Liver (tissue), 9 donors: ENCODE data around the gene NPL. TPM values are rescaled to one million over a fixed set of nuclear protein-coding genes. Genes with fewer than 3 reads are reported as not detected.
A peak's percentile ranks its signal among the peaks of the same experiment; 100 is the strongest.

ENCODE experiments used
- DNase-seq: peaks from one replicate; pipeline ENCODE4 v3.0.0-alpha.2; 2017; ENCODE audit warnings: low spot score
- H3K27ac ChIP-seq, 2 donors: one replicate each; pipeline ENCODE4 v1.7.0; 2013; ENCODE audit warnings: inconsistent platforms in 2 of 2, low read length in 2 of 2, control low read depth in 1 of 2, low read depth in 1 of 2, mild to moderate bottlenecking in 1 of 2
- H3K27me3 ChIP-seq, 4 donors: one replicate each; pipeline versions ENCODE4 v1.6.1 to v1.7.0; 2013; ENCODE audit warnings: low read length in 3 of 4, inconsistent platforms in 1 of 4, mild to moderate bottlenecking in 1 of 4, moderate library complexity in 1 of 4; ENCODE audit not compliant: control insufficient read depth in 4 of 4, insufficient read depth in 4 of 4
- H3K36me3 ChIP-seq, 4 donors: one replicate each; pipeline versions ENCODE4 v1.6.1 to v1.7.0; 2013; ENCODE audit warnings: low read length in 3 of 4, mild to moderate bottlenecking in 3 of 4, low read depth in 1 of 4, moderate library complexity in 1 of 4; ENCODE audit not compliant: control insufficient read depth in 4 of 4, insufficient read depth in 3 of 4
- H3K4me1 ChIP-seq, 4 donors: one replicate each; pipeline versions ENCODE4 v1.6.1 to v1.7.0; 2013; ENCODE audit warnings: low read length in 3 of 4, mild to moderate bottlenecking in 3 of 4, moderate library complexity in 1 of 4; ENCODE audit not compliant: control insufficient read depth in 4 of 4, insufficient read depth in 4 of 4
- H3K4me3 ChIP-seq, 3 donors: one replicate each; pipeline versions ENCODE4 v1.6.1 to v1.7.0; 2013; ENCODE audit warnings: low read length in 3 of 3, control low read depth in 1 of 3, low read depth in 1 of 3, mild to moderate bottlenecking in 1 of 3
- H3K9ac ChIP-seq, 2 donors: one replicate each; pipeline ENCODE4 v1.7.0; 2013; ENCODE audit warnings: low read length in 2 of 2, mild to moderate bottlenecking in 2 of 2, moderate library complexity in 2 of 2, control low read depth in 1 of 2, low read depth in 1 of 2
- H3K9me3 ChIP-seq, 4 donors: one replicate each; pipeline versions ENCODE4 v1.6.1 to v1.7.0; 2013; ENCODE audit warnings: low read length in 3 of 4; ENCODE audit not compliant: control insufficient read depth in 4 of 4
- EGR1 ChIP-seq, 2 donors: IDR thresholded peaks; 2 replicates each; pipeline ENCODE4 v1.6.1; 2016 to 2018; ENCODE audit warnings: antibody characterized with exemption in 2 of 2, low read depth in 2 of 2
- FOXA1 ChIP-seq: IDR thresholded peaks from 2 replicates; pipeline ENCODE4 v1.6.1; 2016; ENCODE audit warnings: antibody characterized with exemption
- FOXA2 ChIP-seq: IDR thresholded peaks from 2 replicates; pipeline ENCODE4 v1.6.1; 2016; ENCODE audit warnings: antibody characterized with exemption
- HNF4A ChIP-seq, 2 donors: conservative IDR thresholded peaks; 2 replicates each; pipeline ENCODE4 v1.6.1; 2016; ENCODE audit warnings: antibody characterized with exemption in 2 of 2, mild to moderate bottlenecking in 2 of 2
- RAD21 ChIP-seq, 2 donors: IDR thresholded peaks; 2 replicates each; pipeline ENCODE4 v1.6.1; 2016; ENCODE audit warnings: antibody characterized with exemption in 2 of 2, mild to moderate bottlenecking in 2 of 2
- REST ChIP-seq: IDR thresholded peaks from 2 replicates; pipeline ENCODE4 v1.6.1; 2016; ENCODE audit warnings: antibody characterized with exemption, mild to moderate bottlenecking
- TAF1 ChIP-seq: conservative IDR thresholded peaks from 2 replicates; pipeline ENCODE4 v1.6.1; 2016; ENCODE audit warnings: antibody characterized with exemption, mild to moderate bottlenecking
- YY1 ChIP-seq: IDR thresholded peaks from 2 replicates; pipeline ENCODE4 v1.6.1; 2016; ENCODE audit warnings: antibody characterized with exemption, mild to moderate bottlenecking
- ZBTB33 ChIP-seq: IDR thresholded peaks from 2 replicates; pipeline ENCODE4 v1.6.1; 2016; ENCODE audit warnings: antibody characterized with exemption
- WGBS: extraction: QIAGEN DNeasy Blood & Tissue Kit; methylation state at CpG from one replicate; pipeline ENCODE4 v1.1.7; 2013; 5-methylcytosine and 5-hydroxymethylcytosine counted together
- polyA plus RNA-seq, 2 donors: library from polyadenylated mRNA; stranded (reverse) in 1 of 2; unstranded in 1 of 2; fragments of 200-250 nt in 1 of 2; fragments of >200 nt in 1 of 2; fragmentation: Nextera tagmentation in 1 of 2; extraction: Ambion mirVana in 1 of 2; gene quantifications; one replicate each; pipeline versions ENCODE4 v1.2.1 to v1.2.3, GENCODE V29; 2013 to 2015
- total RNA-seq, 2 donors: library from RNA; depleted of rRNA; stranded (reverse); fragments of >200 nt; gene quantifications; one replicate each; pipeline ENCODE4 v1.2.3, GENCODE V29; 2014
- donor health status: healthy.
- donor health status: healthy.
- donor health status: healthy.
- donor health status: healthy.
- donor health status: healthy.

The NPL gene
- total and polyA plus RNA-seq, 4 donors: 8.5 to 47.3 (median 15.9) TPM

- no peak for TF ChIP-seq EGR1 (IDR thresholded peaks at IDR 0.05; ENCODE audit: low read depth in 2 of 2)
- TF ChIP-seq YY1: no peak
- TF ChIP-seq FOXA1: no peak
- TF ChIP-seq ZBTB33: no peak
- no peak for TF ChIP-seq RAD21 (IDR thresholded peaks at IDR 0.05)
- no peak for TF ChIP-seq HNF4A (conservative IDR thresholded peaks at IDR 0.05)
- 94% methylated on average over 1 of the region's 1 CpG for WGBS
- no peaks in the 10 kb centered on the region for H3K9me3 ChIP-seq
- H3K4me1 ChIP-seq: no peaks in the 10 kb centered on the region
- no peaks in the 10 kb centered on the region for H3K27me3 ChIP-seq
- no peak overlapping the region for H3K27ac ChIP-seq
- H3K9ac ChIP-seq: no peak overlapping the region
- peaks cover 1 to 12% (median 4%) of the 10 kb centered on the region in 4 donors for H3K36me3 ChIP-seq
- H3K4me3 ChIP-seq: no peak overlapping the region
- no peak for DNase-seq
These were observed 14.3 kb downstream of the NPL start for GRCh38 chr1:182803846-182804245.

GRCh38 chr1:182806015-182806678 is 16.6 kb downstream of the NPL start:
- DNase-seq: no peak
- TF ChIP-seq FOXA2 (no peak), RAD21 (IDR thresholded peaks at IDR 0.05) (peak; percentile 34 to 50), YY1 (no peak)
- Histone ChIP-seq H3K4me1 (no peaks in the 10 kb centered on the region), H3K27ac (no peak overlapping the region), H3K27me3 (no peaks in the 10 kb centered on the region), H3K9me3 (no peaks in the 10 kb centered on the region), H3K36me3 (peaks cover 2 to 15% (median 5%) of the 10 kb centered on the region in 4 donors), H3K9ac (no peak overlapping the region), H3K4me3 (no peak overlapping the region)
- 78% methylated on average over 11 of the region's 11 CpGs for WGBS

- no peak overlapping the region for H3K4me3 ChIP-seq
- H3K9me3 ChIP-seq: no peaks in the 10 kb centered on the region
- no peaks in the 10 kb centered on the region for H3K4me1 ChIP-seq
- no peak overlapping the region for H3K9ac ChIP-seq
- WGBS: 91% methylated on average over 3 of the region's 3 CpGs
- no peak for TF ChIP-seq TAF1
- TF ChIP-seq REST: no peak
- no peak for TF ChIP-seq ZBTB33
- H3K27me3 ChIP-seq: no peaks in the 10 kb centered on the region
- peaks cover 2 to 15% (median 5%) of the 10 kb centered on the region in 4 donors for H3K36me3 ChIP-seq
- DNase-seq: no peak
- no peak overlapping the region for H3K27ac ChIP-seq
These were observed 18.3 kb downstream of the NPL start for GRCh38 chr1:182807907-182808306.
